ENCODE data around the gene PICK1.

PICK1 gene

DNA sequence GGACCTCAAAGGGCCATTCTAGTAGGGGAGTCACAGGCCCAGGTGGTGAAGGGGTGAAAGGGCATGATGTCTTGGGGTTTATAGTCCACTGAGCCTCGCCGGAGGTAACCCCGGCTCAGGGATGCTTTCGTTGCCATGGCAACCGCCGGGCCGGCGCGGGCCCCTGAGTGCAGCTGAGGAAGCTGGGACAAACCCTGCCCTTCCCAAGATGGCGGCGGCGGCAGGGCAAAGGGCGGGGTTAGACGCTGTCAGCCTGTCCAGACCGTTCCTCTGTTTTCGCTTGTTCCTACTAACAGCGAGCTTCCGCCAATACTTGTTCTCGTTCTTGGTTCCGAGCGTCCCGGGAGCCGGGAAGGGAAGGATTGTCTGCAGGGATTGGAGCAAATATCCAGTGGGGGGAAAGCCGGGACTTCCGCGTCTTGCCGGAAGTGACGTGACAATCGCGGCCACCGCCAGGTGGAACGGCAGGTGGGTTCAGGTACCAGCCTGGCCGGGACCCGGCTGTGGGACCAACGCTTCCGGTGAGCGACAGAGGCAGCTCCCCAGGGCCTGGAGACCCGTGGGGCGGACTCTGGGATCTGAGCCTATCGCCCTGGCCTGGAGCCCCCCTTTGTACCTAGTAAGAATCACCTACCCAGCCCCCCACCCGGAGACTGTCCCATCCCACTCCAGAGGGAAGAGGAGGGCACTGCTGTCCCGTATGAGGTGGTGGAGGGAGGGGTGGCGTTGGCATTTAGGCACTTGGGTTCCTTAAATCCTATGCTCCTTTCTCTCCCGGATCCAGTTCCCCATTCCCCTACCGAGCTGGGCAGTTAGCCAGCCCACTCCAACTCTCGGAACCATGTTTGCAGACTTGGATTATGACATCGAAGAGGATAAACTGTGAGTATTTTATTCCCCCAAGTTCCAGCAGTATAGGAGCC is at the start of gene PICK1:
PICK1 (plus strand) TSS at position 436 of the 923 bp plus-strand sequence; CDS start at position 842, 406 bp downstream.
- peak; percentile 54 for DNase-seq (ENCODE audit: extremely low read depth, low read depth)
- peak within 1 kb of the TSS; percentile 46 for H3K4me3 ChIP-seq (replicated peaks; ENCODE audit: low read depth, low read length)
- TF ChIP-seq, protein P1, sequence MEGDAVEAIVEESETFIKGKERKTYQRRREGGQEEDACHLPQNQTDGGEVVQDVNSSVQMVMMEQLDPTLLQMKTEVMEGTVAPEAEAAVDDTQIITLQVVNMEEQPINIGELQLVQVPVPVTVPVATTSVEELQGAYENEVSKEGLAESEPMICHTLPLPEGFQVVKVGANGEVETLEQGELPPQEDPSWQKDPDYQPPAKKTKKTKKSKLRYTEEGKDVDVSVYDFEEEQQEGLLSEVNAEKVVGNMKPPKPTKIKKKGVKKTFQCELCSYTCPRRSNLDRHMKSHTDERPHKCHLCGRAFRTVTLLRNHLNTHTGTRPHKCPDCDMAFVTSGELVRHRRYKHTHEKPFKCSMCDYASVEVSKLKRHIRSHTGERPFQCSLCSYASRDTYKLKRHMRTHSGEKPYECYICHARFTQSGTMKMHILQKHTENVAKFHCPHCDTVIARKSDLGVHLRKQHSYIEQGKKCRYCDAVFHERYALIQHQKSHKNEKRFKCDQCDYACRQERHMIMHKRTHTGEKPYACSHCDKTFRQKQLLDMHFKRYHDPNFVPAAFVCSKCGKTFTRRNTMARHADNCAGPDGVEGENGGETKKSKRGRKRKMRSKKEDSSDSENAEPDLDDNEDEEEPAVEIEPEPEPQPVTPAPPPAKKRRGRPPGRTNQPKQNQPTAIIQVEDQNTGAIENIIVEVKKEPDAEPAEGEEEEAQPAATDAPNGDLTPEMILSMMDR (IDR thresholded peaks at IDR 0.05; ENCODE audit: low read depth, low read length, missing control alignments) = no peak

DNA sequence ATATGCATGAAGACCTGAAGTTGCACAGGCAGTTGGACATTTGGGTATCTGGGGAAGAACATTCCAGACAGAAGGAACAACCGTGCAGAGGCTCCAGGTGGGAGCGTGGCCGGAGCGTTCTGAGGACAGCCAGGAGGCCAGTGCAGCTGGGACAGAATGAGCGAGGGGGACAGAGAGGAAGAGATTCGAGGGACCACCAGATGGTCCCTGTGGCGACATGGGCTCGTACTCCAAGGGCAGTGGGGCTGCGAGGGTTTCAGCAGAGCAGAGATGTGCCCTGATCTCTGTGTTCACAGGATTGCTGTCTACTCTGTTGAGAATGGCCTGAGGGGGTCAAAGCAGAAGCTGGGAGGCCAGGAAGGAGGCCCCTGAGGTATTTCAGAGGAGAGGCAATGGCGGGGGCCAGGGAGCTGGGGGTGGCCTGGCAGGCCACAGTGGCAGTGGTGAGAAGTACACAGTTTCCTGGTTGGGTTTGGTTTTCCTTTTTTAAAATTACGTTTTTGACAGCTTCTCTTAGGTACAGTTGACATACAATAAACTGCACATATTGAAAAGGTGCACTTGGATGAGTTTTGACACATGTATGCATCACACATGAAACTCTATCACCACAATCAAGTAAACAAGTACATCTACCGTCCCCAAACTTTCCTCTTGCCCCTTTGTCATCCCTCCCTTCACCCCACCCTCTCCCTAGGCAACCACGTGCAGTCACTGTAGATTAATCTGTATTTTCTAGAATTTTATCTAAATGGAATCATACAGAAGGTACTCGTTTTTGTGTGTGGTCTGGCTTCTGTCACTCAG is 48.0 kb upstream of the PICK1 start:
- TF ChIP-seq, protein P1 (IDR thresholded peaks at IDR 0.05; ENCODE audit: low read depth, low read length, missing control alignments) = no peak
- no peak overlapping the region for H3K4me3 ChIP-seq (replicated peaks; ENCODE audit: low read depth, low read length)
- no peak for DNase-seq (ENCODE audit: extremely low read depth, low read depth)

DNA sequence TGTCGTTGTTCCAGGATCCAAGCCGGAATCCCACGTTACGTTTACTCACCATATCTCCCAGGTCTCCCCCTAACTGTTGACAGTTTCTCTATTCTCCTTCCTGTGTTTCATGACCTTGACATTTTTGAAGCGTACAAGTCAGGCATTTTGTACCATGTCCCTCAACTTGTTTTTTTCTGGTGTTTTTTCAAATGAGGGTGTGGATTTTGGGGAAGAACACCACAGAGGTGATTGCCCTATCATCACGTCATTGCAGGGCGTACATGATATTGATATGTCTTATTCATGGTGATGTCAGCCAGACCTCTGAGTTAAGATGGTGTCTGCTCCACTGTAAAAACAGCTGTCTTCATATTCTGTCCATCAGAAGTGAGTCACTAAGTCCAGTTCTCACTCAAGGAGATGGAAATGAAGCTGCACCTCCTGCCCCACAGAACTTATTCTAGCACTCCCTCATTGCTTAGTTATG is 44.6 kb upstream of the PICK1 start:
- H3K4me3 ChIP-seq (replicated peaks; ENCODE audit: low read depth, low read length) = no peak overlapping the region
- no peak for DNase-seq (ENCODE audit: extremely low read depth, low read depth)
- TF ChIP-seq, protein P1 (IDR thresholded peaks at IDR 0.05; ENCODE audit: low read depth, low read length, missing control alignments) = no peak

DNA sequence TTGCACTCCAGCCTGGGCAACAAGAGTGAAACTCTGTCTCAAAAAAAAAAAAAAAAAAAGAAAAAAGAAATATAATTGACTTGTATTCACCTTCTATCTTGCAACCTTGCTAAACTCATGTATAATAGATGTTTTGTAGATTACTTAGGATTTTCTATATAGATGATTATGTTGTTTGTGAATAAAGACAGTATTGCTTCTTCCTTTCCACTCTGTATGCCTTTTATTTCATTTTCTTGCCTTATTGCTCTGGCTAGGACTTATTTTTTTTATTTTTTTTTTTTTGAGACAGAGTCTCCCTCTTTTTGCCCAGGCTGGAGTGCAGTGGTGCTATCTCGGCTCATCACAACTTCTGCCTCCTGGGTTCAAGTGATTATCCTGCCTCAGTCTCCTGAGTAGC is 43.1 kb upstream of the PICK1 start:
- H3K4me3 ChIP-seq (replicated peaks; ENCODE audit: low read depth, low read length) = no peak overlapping the region
- TF ChIP-seq, protein P1 (IDR thresholded peaks at IDR 0.05; ENCODE audit: low read depth, low read length, missing control alignments) = no peak
- DNase-seq (ENCODE audit: extremely low read depth, low read depth) = no peak

DNA sequence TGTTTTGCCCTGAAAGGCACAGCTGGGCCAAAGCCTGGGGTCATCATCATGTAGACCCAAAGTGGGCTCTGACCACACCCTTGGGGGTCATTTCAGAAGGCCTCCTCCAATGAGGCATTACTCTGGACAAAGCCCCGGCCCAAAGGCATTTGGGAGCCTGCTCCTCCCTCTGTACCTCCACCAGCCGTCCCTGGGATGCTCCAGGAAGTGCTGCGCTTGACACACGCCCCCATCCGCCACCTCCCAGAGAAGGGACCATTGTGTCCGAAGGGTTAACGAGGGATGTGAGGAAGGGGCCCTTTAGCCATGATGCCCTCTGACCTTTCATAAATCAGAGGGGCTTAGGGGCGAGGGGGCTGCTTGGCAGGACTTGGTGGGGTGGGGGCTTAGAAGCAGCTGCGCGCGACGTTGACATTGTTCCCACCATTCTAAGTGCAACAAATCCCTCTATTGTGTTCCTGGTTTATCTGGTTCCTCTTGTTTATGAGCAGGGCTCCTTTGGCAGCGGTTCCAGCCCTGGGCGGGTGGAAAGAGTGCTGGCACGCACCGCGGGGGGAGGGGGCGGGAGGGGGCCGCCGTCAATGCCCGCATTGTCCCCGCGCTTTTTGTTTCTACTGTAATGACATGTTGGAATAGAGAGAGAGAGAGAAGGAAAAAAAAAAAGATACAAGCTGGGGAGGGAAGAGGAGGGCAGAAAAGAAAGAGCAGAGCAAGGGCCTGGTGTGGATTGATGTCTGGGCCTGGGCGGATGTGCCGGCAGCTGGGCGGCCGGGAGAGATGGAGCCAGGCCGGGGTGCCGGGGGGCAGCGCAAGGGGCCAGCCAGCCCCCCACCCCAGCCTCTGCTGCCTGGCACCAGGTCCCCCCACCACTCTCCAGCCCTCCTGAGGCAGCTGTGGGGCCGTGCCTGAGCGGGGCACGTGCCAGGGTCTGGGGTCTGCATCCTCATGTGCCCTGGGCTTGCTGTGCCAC is 40.7 kb upstream of the PICK1 start:
- no peak overlapping the region for H3K4me3 ChIP-seq (replicated peaks; ENCODE audit: low read depth, low read length)
- TF ChIP-seq, protein P1 (IDR thresholded peaks at IDR 0.05; ENCODE audit: low read depth, low read length, missing control alignments) = no peak
- DNase-seq (ENCODE audit: extremely low read depth, low read depth) = no peak
